Measurements from ENCODE around the gene RAB3GAP2. TPM values are rescaled to one million over a fixed set of nuclear protein-coding genes. Genes with fewer than 3 reads are reported as not detected.
"Not testable (repeated sequence)": the region's sequence is repeated elsewhere in the genome, so short reads cannot be mapped to it uniquely, and the experiment has no call there.

Gene RAB3GAP2
- total RNA-seq, 1 donor from 2014 or later, result 33.0 TPM

DNA sequence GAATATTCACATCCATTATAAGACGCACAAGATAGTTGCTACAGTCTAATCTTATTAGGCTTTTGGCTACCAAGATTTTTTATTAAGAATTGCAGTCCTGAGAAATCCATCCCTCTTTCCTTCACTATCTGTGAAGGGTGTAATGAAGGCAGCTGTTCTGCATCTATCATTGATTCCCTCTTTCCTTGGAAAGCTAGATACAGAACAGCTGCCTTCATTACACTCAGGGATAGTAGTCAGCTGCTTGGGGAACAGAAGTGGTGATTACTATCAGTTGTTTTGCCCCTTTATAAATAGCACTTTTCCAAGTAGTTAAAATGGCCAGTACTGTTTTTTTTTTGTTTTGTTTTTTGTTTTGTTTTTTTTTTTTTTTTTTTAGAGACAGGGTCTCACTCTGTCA, 108.1 kb downstream of the RAB3GAP2 start:
- no peaks in the 10 kb centered on the region for H3K27me3 ChIP-seq (ENCODE audit: control insufficient read depth, insufficient read depth, low read length)
- no peak for DNase-seq (ENCODE audit: low read depth)
- TF ChIP-seq, protein P1, sequence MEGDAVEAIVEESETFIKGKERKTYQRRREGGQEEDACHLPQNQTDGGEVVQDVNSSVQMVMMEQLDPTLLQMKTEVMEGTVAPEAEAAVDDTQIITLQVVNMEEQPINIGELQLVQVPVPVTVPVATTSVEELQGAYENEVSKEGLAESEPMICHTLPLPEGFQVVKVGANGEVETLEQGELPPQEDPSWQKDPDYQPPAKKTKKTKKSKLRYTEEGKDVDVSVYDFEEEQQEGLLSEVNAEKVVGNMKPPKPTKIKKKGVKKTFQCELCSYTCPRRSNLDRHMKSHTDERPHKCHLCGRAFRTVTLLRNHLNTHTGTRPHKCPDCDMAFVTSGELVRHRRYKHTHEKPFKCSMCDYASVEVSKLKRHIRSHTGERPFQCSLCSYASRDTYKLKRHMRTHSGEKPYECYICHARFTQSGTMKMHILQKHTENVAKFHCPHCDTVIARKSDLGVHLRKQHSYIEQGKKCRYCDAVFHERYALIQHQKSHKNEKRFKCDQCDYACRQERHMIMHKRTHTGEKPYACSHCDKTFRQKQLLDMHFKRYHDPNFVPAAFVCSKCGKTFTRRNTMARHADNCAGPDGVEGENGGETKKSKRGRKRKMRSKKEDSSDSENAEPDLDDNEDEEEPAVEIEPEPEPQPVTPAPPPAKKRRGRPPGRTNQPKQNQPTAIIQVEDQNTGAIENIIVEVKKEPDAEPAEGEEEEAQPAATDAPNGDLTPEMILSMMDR (IDR thresholded peaks at IDR 0.05; ENCODE audit: insufficient read depth, low read length, poor library complexity, severe bottlenecking), result no peak
- H3K36me3 ChIP-seq (ENCODE audit: control insufficient read depth, insufficient read depth, low read length), result no peaks in the 10 kb centered on the region
- no peak overlapping the region for H3K4me3 ChIP-seq (ENCODE audit: low read depth, low read length)

DNA sequence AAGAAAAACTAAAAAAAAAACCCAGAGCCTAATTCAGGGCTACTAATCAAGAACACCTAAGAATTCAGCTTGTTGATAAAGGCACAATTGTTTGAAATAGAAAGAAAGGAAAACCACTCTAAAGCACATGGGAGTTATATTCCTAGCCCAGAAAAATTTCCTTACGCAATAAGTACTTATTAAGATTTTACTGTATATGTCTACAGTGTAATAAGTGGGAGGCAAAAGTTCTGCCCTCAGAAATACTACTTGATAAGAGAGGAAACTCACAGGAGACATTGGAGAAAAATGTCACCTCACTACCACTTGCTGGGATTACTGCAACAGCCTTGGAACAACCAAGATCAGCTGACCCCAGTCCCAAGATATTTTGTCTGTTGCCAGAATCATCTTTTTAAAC, 112.2 kb downstream of the RAB3GAP2 start:
- no peak for DNase-seq (ENCODE audit: low read depth)
- H3K27me3 ChIP-seq (ENCODE audit: control insufficient read depth, insufficient read depth, low read length), result no peaks in the 10 kb centered on the region
- TF ChIP-seq, protein P1 (IDR thresholded peaks at IDR 0.05; ENCODE audit: insufficient read depth, low read length, poor library complexity, severe bottlenecking), result no peak
- H3K4me3 ChIP-seq (ENCODE audit: low read depth, low read length), result no peak overlapping the region
- H3K36me3 ChIP-seq (ENCODE audit: control insufficient read depth, insufficient read depth, low read length), result peaks cover 2% of the 10 kb centered on the region

DNA sequence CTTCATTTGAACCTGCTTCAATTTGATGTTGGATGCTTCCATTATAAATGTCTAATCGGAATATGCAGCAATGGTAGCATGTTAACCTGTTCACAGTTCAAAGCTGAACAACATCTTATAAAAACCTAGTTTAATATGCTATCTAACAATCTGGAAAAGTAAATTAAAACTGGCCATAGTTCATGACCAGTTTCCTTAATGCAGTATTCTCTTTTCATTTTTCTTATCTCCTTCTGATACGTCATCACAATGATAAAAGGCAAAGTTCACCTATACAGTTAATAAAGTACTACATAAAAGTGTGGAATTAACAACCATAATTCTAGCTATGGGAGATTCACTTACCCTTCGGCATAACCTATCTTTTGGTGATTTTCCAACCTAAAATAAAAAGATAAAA, 113.2 kb downstream of the RAB3GAP2 start:
- Histone ChIP-seq H3K4me3 (ENCODE audit: low read depth, low read length) (no peak overlapping the region), H3K27me3 (ENCODE audit: control insufficient read depth, insufficient read depth, low read length) (no peaks in the 10 kb centered on the region), H3K36me3 (ENCODE audit: control insufficient read depth, insufficient read depth, low read length) (peaks cover 2% of the 10 kb centered on the region)
- TF ChIP-seq, protein P1 (IDR thresholded peaks at IDR 0.05; ENCODE audit: insufficient read depth, low read length, poor library complexity, severe bottlenecking), result no peak
- no peak for DNase-seq (ENCODE audit: low read depth)

DNA sequence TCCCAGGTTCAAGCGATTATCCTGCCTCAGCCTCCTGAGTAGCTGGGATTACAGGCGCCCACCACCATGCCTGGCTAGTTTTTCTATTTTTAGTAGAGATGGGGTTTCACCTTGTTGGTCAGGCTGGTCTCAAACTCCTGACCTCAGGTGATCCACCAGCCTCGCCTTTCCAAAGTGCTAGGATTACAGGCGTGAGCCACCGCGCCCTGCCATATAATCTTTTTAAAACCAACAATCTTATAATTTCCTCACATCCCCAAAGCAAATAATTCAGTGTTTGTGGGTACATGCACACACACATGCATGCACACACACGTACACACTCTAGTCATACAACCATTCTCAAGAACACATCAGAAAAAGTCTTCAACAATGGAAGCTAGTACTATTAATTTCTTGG, 113.7 kb downstream of the RAB3GAP2 start:
- not testable (repeated sequence) for H3K27me3 ChIP-seq (ENCODE audit: control insufficient read depth, insufficient read depth, low read length); H3K36me3 ChIP-seq (ENCODE audit: control insufficient read depth, insufficient read depth, low read length); DNase-seq (ENCODE audit: low read depth); H3K4me3 ChIP-seq (ENCODE audit: low read depth, low read length)

DNA sequence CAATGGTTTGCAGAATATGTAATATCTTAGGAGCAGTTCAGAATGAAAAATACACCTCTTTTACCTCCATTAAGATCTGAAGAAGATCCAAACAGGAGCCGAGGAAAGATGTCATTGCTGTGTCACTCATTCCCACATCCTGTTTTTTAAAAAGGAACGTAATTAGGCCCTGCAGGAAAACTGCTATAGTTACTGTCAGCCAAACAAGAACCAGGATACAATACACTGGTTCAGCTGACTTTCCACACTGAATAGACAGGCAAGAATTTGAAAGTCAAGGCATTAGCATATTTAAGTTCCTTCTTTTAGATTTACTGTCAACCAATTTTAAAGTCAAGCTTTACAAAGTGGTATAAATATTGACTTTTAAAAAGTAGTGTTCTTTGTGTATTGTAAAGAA, 114.5 kb downstream of the RAB3GAP2 start:
- TF ChIP-seq, protein P1 (IDR thresholded peaks at IDR 0.05; ENCODE audit: insufficient read depth, low read length, poor library complexity, severe bottlenecking), result no peak
- H3K27me3 ChIP-seq (ENCODE audit: control insufficient read depth, insufficient read depth, low read length), result no peaks in the 10 kb centered on the region
- H3K36me3 ChIP-seq (ENCODE audit: control insufficient read depth, insufficient read depth, low read length), result peaks cover 2% of the 10 kb centered on the region
- DNase-seq (ENCODE audit: low read depth), result no peak
- H3K4me3 ChIP-seq (ENCODE audit: low read depth, low read length), result no peak overlapping the region

DNA sequence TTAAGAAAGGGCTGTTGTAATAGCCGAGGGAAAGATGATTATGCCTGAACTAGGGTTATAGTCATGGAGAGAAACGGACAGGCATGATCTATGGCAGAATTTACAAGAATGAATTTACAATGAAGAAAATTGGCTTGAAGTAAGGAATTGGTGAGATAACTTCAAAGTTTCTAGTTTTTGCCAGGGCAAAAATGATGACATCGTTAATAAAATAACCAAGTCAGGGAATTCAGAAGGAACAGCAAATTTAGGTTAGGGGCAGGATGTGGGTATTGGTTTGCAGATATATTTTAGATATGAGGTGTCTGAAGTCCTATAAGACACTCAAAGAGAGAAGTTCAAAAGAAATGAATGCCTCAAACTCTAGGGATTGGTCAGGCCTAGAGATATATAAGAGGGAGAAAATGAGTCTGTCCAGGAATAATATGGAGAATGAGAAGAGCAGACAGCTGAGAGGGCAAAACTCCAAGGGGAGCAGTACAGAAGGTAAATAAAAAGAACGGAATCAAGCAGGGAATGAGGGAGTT, 115.6 kb downstream of the RAB3GAP2 start:
- TF ChIP-seq, protein P1 (IDR thresholded peaks at IDR 0.05; ENCODE audit: insufficient read depth, low read length, poor library complexity, severe bottlenecking), result no peak
- H3K27me3 ChIP-seq (ENCODE audit: control insufficient read depth, insufficient read depth, low read length), result no peaks in the 10 kb centered on the region
- DNase-seq (ENCODE audit: low read depth), result no peak
- H3K36me3 ChIP-seq (ENCODE audit: control insufficient read depth, insufficient read depth, low read length), result peaks cover 2% of the 10 kb centered on the region
- H3K4me3 ChIP-seq (ENCODE audit: low read depth, low read length), result no peak overlapping the region
